ENCODE results near the gene AMY1C. TPM values are rescaled to one million over a fixed set of nuclear protein-coding genes. Genes with fewer than 3 reads are reported as not detected.
"Not testable (repeated sequence)": the region's sequence is repeated elsewhere in the genome, so short reads cannot be mapped to it uniquely, and the experiment has no call there.

Gene AMY1C
- total RNA-seq (2014; rRNA removed; shearing (Covaris generic)) = not detected in 2 replicates

DNA sequence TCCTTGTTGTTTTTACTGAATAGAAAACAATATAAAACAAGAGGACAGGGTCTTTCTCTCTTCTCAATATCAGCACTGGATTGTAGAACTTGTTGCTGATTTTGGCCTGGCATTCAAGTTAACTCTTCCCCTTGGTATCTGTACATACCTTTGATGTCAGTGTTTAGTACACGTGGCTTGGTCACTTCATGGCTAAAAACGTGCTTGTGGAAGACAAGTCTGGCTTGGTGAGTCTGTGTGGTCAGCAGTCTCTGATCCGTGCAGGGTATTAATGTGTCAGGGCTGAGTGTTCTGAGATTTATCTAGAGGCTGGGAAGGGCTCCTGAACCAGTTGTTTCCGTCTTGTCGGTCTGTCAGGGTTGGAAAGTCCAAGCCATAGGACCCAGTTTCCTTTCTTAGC is at the start of gene AMY1C:
Gene AMY1C, plus strand, starts transcription at position 301 of the 400 bp plus-strand sequence. CDS start 572 bp downstream, outside the sequence.
- H3K36me3 ChIP-seq; DNase-seq (ENCODE audit: low read depth in 1 of 2, low spot score in 2 of 2); H3K4me1 ChIP-seq (replicated peaks); H3K27ac ChIP-seq; H3K27me3 ChIP-seq (replicated peaks); H3K9me3 ChIP-seq (replicated peaks); H3K4me3 ChIP-seq: not testable (repeated sequence)

DNA sequence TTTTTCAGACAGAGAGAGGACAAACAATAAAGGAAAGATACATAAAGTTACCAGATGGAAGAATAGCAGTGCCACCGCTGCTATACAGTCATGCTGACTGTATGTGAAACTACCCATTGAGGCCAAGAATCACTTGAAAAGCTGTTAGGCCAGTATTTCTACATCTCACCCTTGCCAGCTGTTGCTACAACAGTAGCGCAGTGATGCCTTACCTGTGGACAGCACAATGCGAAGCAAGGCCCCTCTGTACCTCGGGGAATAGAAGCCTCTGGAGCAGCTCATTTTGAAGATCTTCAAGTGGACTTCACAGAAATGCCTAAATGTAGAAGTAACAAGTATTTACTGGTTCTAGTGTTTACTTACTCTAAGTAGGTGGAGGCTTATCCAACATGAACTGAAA is 49.0 kb upstream of the AMY1C start:
- not testable (repeated sequence) for H3K27ac ChIP-seq; H3K9me3 ChIP-seq (replicated peaks); H3K4me1 ChIP-seq (replicated peaks); H3K36me3 ChIP-seq; DNase-seq (ENCODE audit: low read depth in 1 of 2, low spot score in 2 of 2); H3K4me3 ChIP-seq; H3K27me3 ChIP-seq (replicated peaks)

GRCh38 chr1:103701256-103701655 is 48.4 kb upstream of the AMY1C start:
- not testable (repeated sequence) for H3K36me3 ChIP-seq; H3K4me1 ChIP-seq (replicated peaks); H3K27ac ChIP-seq; DNase-seq (ENCODE audit: low read depth in 1 of 2, low spot score in 2 of 2); H3K4me3 ChIP-seq; H3K9me3 ChIP-seq (replicated peaks); H3K27me3 ChIP-seq (replicated peaks)

DNA sequence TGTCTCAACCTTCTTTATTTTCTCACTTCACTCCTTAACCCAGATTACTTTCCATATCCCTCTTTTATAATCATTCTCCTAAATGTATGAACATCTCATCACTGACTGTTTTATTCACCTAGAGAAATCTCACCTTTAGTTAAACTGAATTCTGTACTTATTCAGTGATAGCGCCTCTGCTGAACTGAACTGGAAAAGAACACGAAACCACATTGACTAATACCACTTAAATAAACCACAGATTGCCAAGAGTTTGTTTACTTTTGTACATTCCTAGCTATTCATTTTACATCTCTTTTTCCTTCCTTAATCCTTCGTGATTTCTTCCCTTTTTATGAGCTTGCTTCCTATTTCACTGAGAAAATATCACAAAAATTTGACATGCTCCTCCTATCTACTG is 42.0 kb upstream of the AMY1C start:
- not testable (repeated sequence) for H3K27me3 ChIP-seq (replicated peaks); H3K36me3 ChIP-seq; H3K9me3 ChIP-seq (replicated peaks); H3K27ac ChIP-seq; H3K4me1 ChIP-seq (replicated peaks); DNase-seq (ENCODE audit: low read depth in 1 of 2, low spot score in 2 of 2); H3K4me3 ChIP-seq

GRCh38 chr1:103710381-103710780 is 39.3 kb upstream of the AMY1C start:
- H3K4me1 ChIP-seq (replicated peaks); H3K4me3 ChIP-seq; H3K27me3 ChIP-seq (replicated peaks); H3K36me3 ChIP-seq; H3K9me3 ChIP-seq (replicated peaks); DNase-seq (ENCODE audit: low read depth in 1 of 2, low spot score in 2 of 2); H3K27ac ChIP-seq: not testable (repeated sequence)

DNA sequence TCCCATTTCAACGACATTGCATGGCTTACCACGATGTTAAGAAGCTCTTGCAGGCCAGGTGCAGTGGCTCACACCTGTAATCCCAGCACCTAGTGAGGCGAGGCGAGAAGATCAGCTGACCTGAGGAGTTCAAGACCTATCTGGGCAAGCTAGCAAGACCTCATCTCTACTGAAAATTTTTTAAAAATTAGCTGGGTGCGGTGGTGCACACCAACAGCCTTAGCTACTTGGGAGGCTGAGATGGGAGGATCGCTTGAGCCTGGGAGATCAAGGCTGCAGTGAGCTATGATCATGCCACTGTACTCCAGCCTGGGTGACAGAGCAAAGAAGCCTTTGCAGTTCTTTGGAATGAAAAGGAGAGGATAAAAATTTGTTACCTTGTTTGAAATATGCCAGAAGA is 32.3 kb upstream of the AMY1C start:
- H3K27ac ChIP-seq; H3K4me3 ChIP-seq; H3K36me3 ChIP-seq; H3K27me3 ChIP-seq (replicated peaks); H3K4me1 ChIP-seq (replicated peaks); H3K9me3 ChIP-seq (replicated peaks): not testable (repeated sequence)
- DNase-seq (ENCODE audit: low read depth in 1 of 2, low spot score in 2 of 2) = peak; percentile 0 to 25

- not testable (repeated sequence) for H3K4me3 ChIP-seq; H3K4me1 ChIP-seq (replicated peaks); H3K27me3 ChIP-seq (replicated peaks); H3K36me3 ChIP-seq; H3K9me3 ChIP-seq (replicated peaks); DNase-seq (ENCODE audit: low read depth in 1 of 2, low spot score in 2 of 2); H3K27ac ChIP-seq
Measured at GRCh38 chr1:103721473-103721872, 28.2 kb upstream of the AMY1C start.

GRCh38 chr1:103735334-103735733 is 14.4 kb upstream of the AMY1C start:
- not testable (repeated sequence) for H3K4me1 ChIP-seq (replicated peaks); H3K27me3 ChIP-seq (replicated peaks); H3K4me3 ChIP-seq; H3K9me3 ChIP-seq (replicated peaks); H3K27ac ChIP-seq; H3K36me3 ChIP-seq; DNase-seq (ENCODE audit: low read depth in 1 of 2, low spot score in 2 of 2)

DNA sequence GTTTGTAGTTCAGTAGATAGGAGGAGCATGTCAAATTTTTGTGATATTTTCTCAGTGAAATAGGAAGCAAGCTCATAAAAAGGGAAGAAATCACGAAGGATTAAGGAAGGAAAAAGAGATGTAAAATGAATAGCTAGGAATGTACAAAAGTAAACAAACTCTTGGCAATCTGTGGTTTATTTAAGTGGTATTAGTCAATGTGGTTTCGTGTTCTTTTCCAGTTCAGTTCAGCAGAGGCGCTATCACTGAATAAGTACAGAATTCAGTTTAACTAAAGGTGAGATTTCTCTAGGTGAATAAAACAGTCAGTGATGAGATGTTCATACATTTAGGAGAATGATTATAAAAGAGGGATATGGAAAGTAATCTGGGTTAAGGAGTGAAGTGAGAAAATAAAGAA is 11.7 kb upstream of the AMY1C start:
- not testable (repeated sequence) for DNase-seq (ENCODE audit: low read depth in 1 of 2, low spot score in 2 of 2); H3K4me3 ChIP-seq; H3K27me3 ChIP-seq (replicated peaks); H3K36me3 ChIP-seq; H3K27ac ChIP-seq; H3K9me3 ChIP-seq (replicated peaks); H3K4me1 ChIP-seq (replicated peaks)

DNA sequence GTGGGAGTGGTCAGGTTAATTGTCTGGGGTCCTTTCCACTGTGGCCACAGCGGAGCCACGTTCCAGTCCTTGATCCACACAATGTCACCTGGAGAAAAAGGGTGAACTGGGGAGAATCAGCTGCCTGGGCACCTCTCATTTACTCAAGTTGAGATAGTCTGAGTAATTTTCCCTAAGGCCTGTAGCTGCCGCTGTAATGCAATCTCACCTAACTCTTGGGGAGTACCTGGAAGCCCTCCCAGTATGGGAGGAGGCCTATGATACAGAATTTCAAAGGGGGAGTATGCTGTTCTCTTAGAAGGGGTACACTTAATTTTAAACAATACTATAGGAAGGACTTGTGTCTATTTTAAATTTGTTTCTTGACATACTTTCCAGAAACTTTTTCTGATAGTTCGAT is 5.2 kb upstream of the AMY1C start:
- not testable (repeated sequence) for H3K36me3 ChIP-seq; DNase-seq (ENCODE audit: low read depth in 1 of 2, low spot score in 2 of 2); H3K27ac ChIP-seq; H3K9me3 ChIP-seq (replicated peaks); H3K4me1 ChIP-seq (replicated peaks); H3K4me3 ChIP-seq; H3K27me3 ChIP-seq (replicated peaks)

- not testable (repeated sequence) for H3K9me3 ChIP-seq (replicated peaks); H3K27me3 ChIP-seq (replicated peaks); H3K36me3 ChIP-seq; H3K4me3 ChIP-seq; DNase-seq (ENCODE audit: low read depth in 1 of 2, low spot score in 2 of 2); H3K4me1 ChIP-seq (replicated peaks); H3K27ac ChIP-seq
Measured at GRCh38 chr1:103745040-103745439, 4.7 kb upstream of the AMY1C start.

DNA sequence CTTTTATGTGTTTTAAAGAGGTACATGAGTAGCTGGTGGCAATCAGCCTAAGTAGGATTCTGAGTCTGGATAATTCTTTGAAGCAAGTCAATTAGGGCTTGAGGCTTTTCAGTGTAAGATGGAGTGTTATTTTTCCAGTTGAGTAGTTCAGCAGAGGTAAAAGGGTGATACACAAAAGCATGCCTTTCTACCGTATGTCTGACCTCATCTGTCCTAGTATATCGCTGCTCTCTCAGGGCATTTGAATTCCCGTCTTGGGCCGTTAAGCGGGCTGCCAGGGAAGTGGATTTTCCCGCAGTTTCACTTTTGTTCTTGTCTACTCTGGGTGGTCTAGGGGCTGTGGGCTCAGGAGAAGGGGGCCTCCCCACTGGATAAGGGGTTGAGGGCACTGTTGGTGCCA is 1.4 kb upstream of the AMY1C start:
- not testable (repeated sequence) for DNase-seq (ENCODE audit: low read depth in 1 of 2, low spot score in 2 of 2); H3K9me3 ChIP-seq (replicated peaks)

DNA sequence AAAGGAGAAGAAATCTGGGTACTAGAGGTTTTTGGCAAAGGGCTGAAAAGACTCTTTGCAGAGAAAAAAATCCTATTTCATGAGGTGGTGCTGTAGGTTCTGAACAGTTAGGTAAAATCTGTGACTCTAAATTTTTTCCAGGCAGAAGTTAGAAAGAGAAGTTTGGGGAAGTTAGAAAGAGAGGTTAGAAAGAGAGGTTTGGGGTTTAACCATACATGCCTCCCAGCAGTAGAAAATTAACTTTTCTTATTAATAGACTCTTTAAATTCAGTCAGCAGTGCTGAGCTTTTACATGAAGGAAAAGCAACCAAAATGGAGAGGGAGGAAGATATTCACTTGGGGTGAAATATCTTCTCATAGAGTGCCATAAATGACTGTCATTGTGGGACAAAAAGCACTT is 12.2 kb downstream of the AMY1C start:
- no peaks in the 10 kb centered on the region for H3K36me3 ChIP-seq
- no peaks in the 10 kb centered on the region for H3K4me1 ChIP-seq (replicated peaks)
- no peaks in the 10 kb centered on the region for H3K27me3 ChIP-seq (replicated peaks)
- no peak overlapping the region for H3K4me3 ChIP-seq
- H3K9me3 ChIP-seq (replicated peaks) = no peaks in the 10 kb centered on the region
- H3K27ac ChIP-seq = no peak overlapping the region
- no peak for DNase-seq (ENCODE audit: low read depth in 1 of 2, low spot score in 2 of 2)

More for the DNA sequence above, 1.4 kb upstream of the AMY1C start:
- H3K4me3 ChIP-seq; H3K27me3 ChIP-seq (replicated peaks); H3K27ac ChIP-seq; H3K36me3 ChIP-seq; H3K4me1 ChIP-seq (replicated peaks): not testable (repeated sequence)

DNA sequence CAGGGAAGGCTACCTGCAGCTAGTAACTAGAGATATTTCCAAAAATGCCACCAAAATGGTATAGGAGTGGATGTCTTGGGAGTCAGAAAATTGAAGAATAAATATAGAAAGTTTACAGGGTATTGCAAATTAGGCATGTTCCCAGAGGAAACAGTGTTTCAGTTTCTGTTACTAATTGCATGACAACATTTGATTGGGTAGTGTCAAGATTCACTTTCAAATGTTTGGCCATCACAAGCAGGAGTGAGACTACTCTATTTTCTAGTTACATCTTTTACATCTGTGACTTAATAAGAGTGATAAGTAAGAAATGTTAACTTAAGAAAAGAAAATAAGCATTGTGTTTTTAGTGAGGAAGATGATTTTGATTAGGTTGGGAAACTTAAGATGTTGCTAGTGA is 30.2 kb downstream of the AMY1C start:
- Histone ChIP-seq H3K36me3 (no peaks in the 10 kb centered on the region), H3K27me3 (replicated peaks) (no peaks in the 10 kb centered on the region), H3K9me3 (replicated peaks) (no peaks in the 10 kb centered on the region), H3K4me1 (replicated peaks) (no peaks in the 10 kb centered on the region), H3K4me3 (no peak overlapping the region), H3K27ac (no peak overlapping the region)
- DNase-seq (ENCODE audit: low read depth in 1 of 2, low spot score in 2 of 2) = no peak

DNA sequence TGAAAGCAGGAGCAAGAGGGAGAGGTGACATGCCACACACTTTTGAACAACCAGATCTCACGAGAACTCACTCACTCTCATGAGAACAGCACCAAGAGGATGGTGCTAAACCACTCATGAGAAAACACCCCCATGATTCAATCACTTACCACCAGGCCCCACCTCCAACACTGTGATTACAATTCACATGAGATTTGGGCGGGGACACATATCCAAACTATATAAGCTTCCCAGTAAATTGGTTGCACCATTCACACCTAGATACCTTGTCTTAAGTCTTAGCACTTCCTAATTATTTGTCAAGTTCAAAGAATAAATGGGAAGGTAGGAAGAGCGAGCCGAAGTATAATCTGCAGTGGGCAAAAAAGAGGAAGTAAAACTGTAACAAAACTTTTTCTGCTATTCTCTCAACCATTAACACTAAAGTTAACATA is 34.3 kb downstream of the AMY1C start:
- no peaks in the 10 kb centered on the region for H3K36me3 ChIP-seq
- no peak for DNase-seq (ENCODE audit: low read depth in 1 of 2, low spot score in 2 of 2)
- H3K27ac ChIP-seq = no peak overlapping the region
- no peak overlapping the region for H3K4me3 ChIP-seq
- no peaks in the 10 kb centered on the region; the same call in 1 of the 2 replicates for H3K27me3 ChIP-seq (replicated peaks)
- H3K9me3 ChIP-seq (replicated peaks) = no peaks in the 10 kb centered on the region
- H3K4me1 ChIP-seq (replicated peaks) = no peaks in the 10 kb centered on the region

All from SJSA1 (cell line).